Ovary (tissue), 9 donors: Measurements from ENCODE around the gene RFC2. TPM values are rescaled to one million over a fixed set of nuclear protein-coding genes. Genes with fewer than 3 reads are reported as not detected.

Experiments used
- DNase-seq, 5 donors: peaks; one replicate each; pipeline ENCODE4 v3.0.0-alpha.2; 2019 to 2020
- H3K27ac ChIP-seq, 2 donors: fragments of 200-600 bp; one replicate each; pipeline versions ENCODE4 v1.5.1 to v1.8.0; 2019 to 2022
- H3K27me3 ChIP-seq: fragments of 200-600 bp; one replicate; pipeline ENCODE4 v1.8.0; 2022
- H3K36me3 ChIP-seq: fragments of 200-600 bp; sonication (generic); one replicate; pipeline ENCODE4 v1.5.1; 2019
- H3K4me1 ChIP-seq: one replicate; pipeline ENCODE4 v1.8.1; 2013; ENCODE audit warnings: mild to moderate bottlenecking, moderate library complexity; ENCODE audit not compliant: insufficient read depth
- H3K4me3 ChIP-seq: fragments of 200-600 bp; sonication (generic); one replicate; pipeline ENCODE4 v1.5.1; 2017
- H3K9me3 ChIP-seq, 2 donors: fragments of 200-600 bp in 1 of 2; sonication (generic) in 1 of 2; one replicate each; pipeline versions ENCODE4 v1.5.1 to v1.8.1; 2013 to 2019; ENCODE audit warnings: mild to moderate bottlenecking in 1 of 2, moderate library complexity in 1 of 2
- CTCF ChIP-seq, 3 donors: fragments of 450-650 bp in 2 of 3; fragments of 200-600 bp in 1 of 3; IDR thresholded peaks; one replicate each; pipeline versions ENCODE4 v1.5.1 to v1.8.0; 2016 to 2022; ENCODE audit warnings: antibody characterized with exemption in 3 of 3, mild to moderate bottlenecking in 1 of 3
- EP300 ChIP-seq: sonication (generic); formaldehyde crosslinking; IDR thresholded peaks from one replicate; pipeline ENCODE4 v1.6.1; 2017; ENCODE audit warnings: antibody characterized with exemption
- POLR2A ChIP-seq: fragments of 450-650 bp; IDR thresholded peaks from one replicate; pipeline ENCODE4 v1.6.1; 2017; ENCODE audit warnings: antibody characterized with exemption, mild to moderate bottlenecking, moderate library complexity
- WGBS, 3 donors: extraction: QIAGEN DNeasy Blood & Tissue Kit in 1 of 3; methylation state at CpG; one replicate each; pipeline versions ENCODE4 v1.1.5 to v1.1.7; 2013 to 2017; 5-methylcytosine and 5-hydroxymethylcytosine counted together
- intact Hi-C, 4 donors: fragments of 100-400 bp; cut with DNase I; formaldehyde crosslinking; loops; one replicate each; pipeline versions ENCODE4 v1.11.0 to v1.15.1; 2022 to 2023
- polyA plus RNA-seq, 2 donors: library from polyadenylated mRNA; stranded (reverse); fragments of 200-250 nt in 1 of 2; fragments of 350-450 nt in 1 of 2; fragmentation: Illumina TruSeq in 1 of 2; extraction: RNeasy Lipid Tissue Mini Kit (QIAGEN cat#74804) in 1 of 2; gene quantifications; one replicate each; pipeline ENCODE4 v1.2.3, GENCODE V29; 2013 to 2014
- total RNA-seq, 7 donors: library from RNA; depleted of rRNA in 2 of 7; stranded (reverse); fragments of >200 nt in 2 of 7; fragmentation: NEBNext Ultra II Directional in 3 of 7; extraction: Animal tissue kit (Norgen Biotek cat#: 25700) in 3 of 7; gene quantifications; one replicate each; pipeline versions ENCODE4 v1.1.0 to v1.2.4, GENCODE V29; 2016 to 2023
- donor health status: DM: no; HTN: no; CAD: no; lungs with moderate emphysema.
- donor health status: DM: no; HTN: no; CAD: no.
- donor health status: Bipolar disorder and iron deficiency.
- donor health status: DM: yes; HTN: yes; CAD: no.
- donor health status: DM: no; HTN: no; CAD: no.
- donor health status: DM: yes; HTN: yes; CAD: no.

RFC2 gene
- total and polyA plus RNA-seq, 9 donors = 6.4 to 23.7 (median 16.6) TPM

GRCh38 chr7:74289018-74289658 lies 34.9 kb upstream of the RFC2 start, which contains the start of gene CLIP2:
TSS of gene CLIP2 (plus strand) at chr7:74289407. CDS start at chr7:74317547, 28,140 bp downstream.
- no peaks in the 10 kb centered on the region for H3K36me3 ChIP-seq
- H3K4me1 ChIP-seq = peaks cover 13% of the 10 kb centered on the region
- WGBS, 3 donors = 0 to 1% (median 0%) methylated on average over 29 to 67 of the region's 67 CpGs
- no peaks in the 10 kb centered on the region for H3K27me3 ChIP-seq
- peak; percentile 46 for TF ChIP-seq POLR2A
- TF ChIP-seq EP300 = no peak
- TF ChIP-seq CTCF (IDR thresholded peaks at IDR 0.05) = peak in 1 of 3 donors; percentile 36
- peak within 1 kb of the TSS; percentile 21 to 44 for H3K27ac ChIP-seq
- H3K4me3 ChIP-seq = peak within 1 kb of the TSS; percentile 52
- no peaks in the 10 kb centered on the region for H3K9me3 ChIP-seq
- intact Hi-C loops = no loop called here
- DNase-seq = peak; percentile 79 to 89 (median 84)

GRCh38 chr7:74288034-74288881 lies 34.1 kb upstream of the RFC2 start:
- WGBS, 3 donors = 27 to 29% (median 29%) methylated on average over 20 of the region's 20 CpGs
- no peaks in the 10 kb centered on the region for H3K36me3 ChIP-seq
- H3K27me3 ChIP-seq = no peaks in the 10 kb centered on the region
- no peak for DNase-seq
- TF ChIP-seq POLR2A (no peak), EP300 (no peak), CTCF (IDR thresholded peaks at IDR 0.05) (no peak)
- intact Hi-C loops = no loop called here
- H3K4me3 ChIP-seq = peak overlapping the region; percentile 48
- H3K4me1 ChIP-seq = peaks cover 13% of the 10 kb centered on the region
- no peak overlapping the region for H3K27ac ChIP-seq
- H3K9me3 ChIP-seq = no peaks in the 10 kb centered on the region

- H3K27me3 ChIP-seq = no peaks in the 10 kb centered on the region
- WGBS, 3 donors = 72 to 90% (median 74%) methylated on average over 7 of the region's 7 CpGs
- no peak overlapping the region for H3K27ac ChIP-seq
- TF ChIP-seq POLR2A (no peak), CTCF (IDR thresholded peaks at IDR 0.05) (no peak), EP300 (no peak)
- H3K4me1 ChIP-seq = peaks cover 13% of the 10 kb centered on the region
- no peaks in the 10 kb centered on the region for H3K9me3 ChIP-seq
- no peak for DNase-seq
- no peaks in the 10 kb centered on the region for H3K36me3 ChIP-seq
- intact Hi-C loops = no loop called here
- no peak overlapping the region for H3K4me3 ChIP-seq
These were observed 33.3 kb upstream of the RFC2 start for GRCh38 chr7:74287303-74288033.

GRCh38 chr7:74286131-74286530 lies 31.9 kb upstream of the RFC2 start:
- intact Hi-C loops = no loop called here
- Histone ChIP-seq H3K9me3 (no peaks in the 10 kb centered on the region), H3K36me3 (no peaks in the 10 kb centered on the region), H3K4me3 (no peak overlapping the region), H3K4me1 (peaks cover 11% of the 10 kb centered on the region), H3K27ac (no peak overlapping the region), H3K27me3 (no peaks in the 10 kb centered on the region)
- no peak for TF ChIP-seq CTCF (IDR thresholded peaks at IDR 0.05)
- TF ChIP-seq POLR2A = no peak
- TF ChIP-seq EP300 = no peak
- no peak for DNase-seq
- WGBS, 3 donors = 77 to 80% (median 77%) methylated on average over 11 of the region's 11 CpGs
